Measurements from ENCODE around the gene SHOC2. TPM values are rescaled to one million over a fixed set of nuclear protein-coding genes. Genes with fewer than 3 reads are reported as not detected.

SHOC2 gene
- total RNA-seq, 4 donors from 2014 or later = 57.3 to 125 (median 73.4) TPM

DNA sequence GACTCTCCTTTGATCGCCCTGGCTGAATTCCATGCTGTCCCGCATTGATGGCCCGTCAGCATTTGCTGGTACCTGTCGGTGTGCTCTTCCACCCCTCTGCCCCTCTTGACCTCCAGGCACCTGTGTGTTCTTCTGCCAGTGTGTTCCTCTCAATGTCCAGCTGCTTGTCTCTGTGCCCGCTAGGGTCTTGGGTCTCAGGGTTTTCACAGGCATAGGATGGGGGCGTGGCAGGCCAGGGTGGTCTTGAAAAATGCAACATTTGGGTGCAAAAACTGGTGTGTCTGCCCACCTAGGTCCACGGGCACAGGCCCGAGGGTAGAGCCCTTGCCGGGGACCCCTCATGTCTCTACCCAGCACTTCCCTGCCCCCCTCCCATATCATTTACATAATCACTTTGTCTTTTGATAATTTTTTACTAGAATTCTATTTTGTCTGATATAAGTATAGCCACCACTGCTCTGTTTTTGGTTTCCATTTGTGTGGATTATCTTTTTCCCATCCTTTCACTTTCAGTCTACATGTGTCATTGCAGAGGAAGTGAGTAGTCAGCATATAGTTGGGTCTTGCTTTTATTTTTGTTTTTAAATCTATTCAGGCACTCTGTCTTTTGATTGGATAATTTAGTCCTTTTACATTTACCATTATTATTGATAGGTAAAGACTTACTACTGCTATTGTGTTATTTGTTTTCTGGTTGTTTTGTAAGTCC is 110.8 kb downstream of the SHOC2 start:
- H3K4me3 ChIP-seq = no peak overlapping the region

DNA sequence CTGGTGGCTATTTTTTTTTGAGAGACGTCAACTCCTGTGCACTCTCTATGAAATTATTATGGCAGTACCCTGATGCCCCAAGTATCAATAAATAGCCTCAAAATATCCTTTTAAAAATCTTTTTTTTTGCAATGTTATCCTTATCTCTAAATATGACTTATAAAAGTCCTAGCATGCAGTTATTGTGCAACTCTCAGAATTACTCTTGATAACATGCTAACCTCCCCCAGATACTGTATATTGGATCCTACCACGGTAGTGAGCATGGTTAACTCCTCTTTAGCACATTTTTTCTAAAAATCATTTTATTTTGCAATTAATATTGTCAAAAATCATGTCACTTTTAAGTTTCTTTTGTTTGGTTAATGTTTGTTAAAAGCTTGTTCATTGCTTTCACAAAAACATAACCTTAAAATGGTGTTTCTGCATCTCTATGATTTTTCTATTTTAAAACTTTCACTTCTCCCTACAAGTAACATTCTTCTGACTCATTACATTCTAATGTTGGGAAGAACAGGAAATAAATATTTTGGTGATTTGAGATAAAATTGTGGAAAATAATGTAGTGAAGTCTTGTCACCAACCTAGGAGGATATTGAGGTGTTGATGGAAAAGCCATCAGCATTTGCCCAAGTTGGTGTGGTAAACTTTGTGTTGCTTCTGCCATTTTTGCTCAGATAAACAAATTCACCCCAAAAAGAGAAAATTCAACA is 115.3 kb downstream of the SHOC2 start:
- H3K4me1 ChIP-seq = no peaks in the 10 kb centered on the region
- TF ChIP-seq POLR2AphosphoS5 (IDR thresholded peaks at IDR 0.05) (no peak), EP300 (IDR thresholded peaks at IDR 0.05; ENCODE audit: low read depth) (no peak), POLR2A (IDR thresholded peaks at IDR 0.05) (no peak)
- TF ChIP-seq, protein P1, sequence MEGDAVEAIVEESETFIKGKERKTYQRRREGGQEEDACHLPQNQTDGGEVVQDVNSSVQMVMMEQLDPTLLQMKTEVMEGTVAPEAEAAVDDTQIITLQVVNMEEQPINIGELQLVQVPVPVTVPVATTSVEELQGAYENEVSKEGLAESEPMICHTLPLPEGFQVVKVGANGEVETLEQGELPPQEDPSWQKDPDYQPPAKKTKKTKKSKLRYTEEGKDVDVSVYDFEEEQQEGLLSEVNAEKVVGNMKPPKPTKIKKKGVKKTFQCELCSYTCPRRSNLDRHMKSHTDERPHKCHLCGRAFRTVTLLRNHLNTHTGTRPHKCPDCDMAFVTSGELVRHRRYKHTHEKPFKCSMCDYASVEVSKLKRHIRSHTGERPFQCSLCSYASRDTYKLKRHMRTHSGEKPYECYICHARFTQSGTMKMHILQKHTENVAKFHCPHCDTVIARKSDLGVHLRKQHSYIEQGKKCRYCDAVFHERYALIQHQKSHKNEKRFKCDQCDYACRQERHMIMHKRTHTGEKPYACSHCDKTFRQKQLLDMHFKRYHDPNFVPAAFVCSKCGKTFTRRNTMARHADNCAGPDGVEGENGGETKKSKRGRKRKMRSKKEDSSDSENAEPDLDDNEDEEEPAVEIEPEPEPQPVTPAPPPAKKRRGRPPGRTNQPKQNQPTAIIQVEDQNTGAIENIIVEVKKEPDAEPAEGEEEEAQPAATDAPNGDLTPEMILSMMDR (IDR thresholded peaks at IDR 0.05) = no peak
- H3K27ac ChIP-seq = no peak overlapping the region
- 84 to 89% methylated on average over 2 of the region's 2 CpGs for WGBS, 2 donors (ENCODE audit: low coverage in 1 of 2)
- H3K4me3 ChIP-seq = no peak overlapping the region
- H3K9me3 ChIP-seq = peaks cover 8 to 13% of the 10 kb centered on the region in 2 donors
- in situ Hi-C loops (cut with MboI; ENCODE audit: low pct_ligation_motif_present in 1 of 4, low pct_unique_long_range_greater_than_20kb in 1 of 4, low sequenced_read_pairs in 3 of 4) (no loop called here), intact Hi-C loops (cut with DNase I; ENCODE audit: low total_unique reads) (no loop called here)
- no peaks in the 10 kb centered on the region for H3K36me3 ChIP-seq
- no peak for DNase-seq
- no peaks in the 10 kb centered on the region for H3K27me3 ChIP-seq

More for the DNA sequence above, 110.8 kb downstream of the SHOC2 start:
- Histone ChIP-seq H3K27me3 (no peaks in the 10 kb centered on the region), H3K27ac (no peak overlapping the region), H3K9me3 (peaks cover 0 to 7% of the 10 kb centered on the region in 2 donors), H3K4me1 (no peaks in the 10 kb centered on the region), H3K36me3 (no peaks in the 10 kb centered on the region)
- no peak for DNase-seq
- in situ Hi-C loops (cut with MboI; ENCODE audit: low pct_ligation_motif_present in 1 of 4, low pct_unique_long_range_greater_than_20kb in 1 of 4, low sequenced_read_pairs in 3 of 4) (no loop called here), intact Hi-C loops (cut with DNase I; ENCODE audit: low total_unique reads) (no loop called here)
- TF ChIP-seq POLR2A (IDR thresholded peaks at IDR 0.05) (no peak), EP300 (IDR thresholded peaks at IDR 0.05; ENCODE audit: low read depth) (no peak), POLR2AphosphoS5 (IDR thresholded peaks at IDR 0.05) (no peak)
- TF ChIP-seq, protein P1 (IDR thresholded peaks at IDR 0.05) = no peak
- WGBS, 2 donors (ENCODE audit: low coverage in 1 of 2) = 95 to 100% methylated on average over 3 to 9 of the region's 9 CpGs

DNA sequence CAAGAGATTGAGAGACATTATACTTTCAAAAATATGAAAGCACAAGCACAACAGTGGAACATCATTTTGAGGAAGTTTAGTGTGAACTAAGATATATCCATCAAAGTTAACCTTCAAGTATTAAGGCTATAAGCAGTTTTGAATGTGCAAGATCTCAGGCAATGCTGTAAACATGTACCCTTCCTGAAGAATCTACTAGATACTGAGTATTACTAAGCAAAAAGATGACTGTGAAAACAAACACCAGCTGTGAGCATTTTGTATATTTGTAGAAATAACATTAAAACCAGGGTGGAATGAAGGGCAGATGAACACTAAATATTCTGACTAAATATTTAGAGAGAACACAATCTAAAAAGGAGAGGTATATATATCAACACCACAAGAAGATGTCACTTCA is 116.1 kb downstream of the SHOC2 start:
- H3K4me3 ChIP-seq = no peak overlapping the region
- H3K36me3 ChIP-seq = no peaks in the 10 kb centered on the region
- H3K27ac ChIP-seq = no peak overlapping the region
- no peak for TF ChIP-seq EP300 (IDR thresholded peaks at IDR 0.05; ENCODE audit: low read depth)
- TF ChIP-seq, protein P1 (IDR thresholded peaks at IDR 0.05) = no peak
- TF ChIP-seq POLR2AphosphoS5 (IDR thresholded peaks at IDR 0.05) = no peak
- TF ChIP-seq POLR2A (IDR thresholded peaks at IDR 0.05) = no peak
- H3K9me3 ChIP-seq = peaks cover 15 to 17% of the 10 kb centered on the region in 2 donors
- no peak for DNase-seq
- no peaks in the 10 kb centered on the region for H3K4me1 ChIP-seq
- intact Hi-C loops (cut with DNase I; ENCODE audit: low total_unique reads) = no loop called here
- H3K27me3 ChIP-seq = no peaks in the 10 kb centered on the region
- in situ Hi-C loops (cut with MboI; ENCODE audit: low pct_ligation_motif_present in 1 of 4, low pct_unique_long_range_greater_than_20kb in 1 of 4, low sequenced_read_pairs in 3 of 4) = no loop called here

DNA sequence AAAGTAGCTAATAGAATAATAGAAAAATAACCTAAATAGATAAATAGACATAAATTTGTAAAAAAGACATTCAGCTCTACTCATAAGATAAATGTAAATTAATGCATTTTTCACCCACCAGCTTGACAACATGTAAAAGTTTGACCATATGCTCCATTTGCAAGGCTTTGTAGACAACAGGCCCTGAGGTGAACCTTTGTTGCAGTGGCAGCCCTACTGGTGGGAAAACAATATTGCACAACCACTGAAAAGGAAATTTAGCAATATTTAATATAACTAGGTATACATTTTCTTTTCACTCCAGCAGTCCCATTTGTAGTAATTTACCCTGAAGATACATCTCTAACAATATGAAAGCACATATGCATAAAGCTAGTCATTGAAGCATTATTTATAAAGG is 118.5 kb downstream of the SHOC2 start:
- intact Hi-C loops (cut with DNase I; ENCODE audit: low total_unique reads) = no loop called here
- Histone ChIP-seq H3K27me3 (no peaks in the 10 kb centered on the region), H3K4me1 (no peaks in the 10 kb centered on the region), H3K9me3 (peaks cover 19 to 25% of the 10 kb centered on the region in 2 donors), H3K4me3 (no peak overlapping the region), H3K27ac (no peak overlapping the region), H3K36me3 (no peaks in the 10 kb centered on the region)
- DNase-seq = no peak
- TF ChIP-seq, protein P1 (IDR thresholded peaks at IDR 0.05) = peak in 2 of 5 experiments; percentile 10 to 20
- no peak for TF ChIP-seq EP300 (IDR thresholded peaks at IDR 0.05; ENCODE audit: low read depth)
- in situ Hi-C loops (cut with MboI; ENCODE audit: low pct_ligation_motif_present in 1 of 4, low pct_unique_long_range_greater_than_20kb in 1 of 4, low sequenced_read_pairs in 3 of 4) = no loop called here

Measured in transverse colon (tissue), 4 donors.